GM23248 (cell line): ENCODE measurements around the gene TRIM72. TPM values are rescaled to one million over a fixed set of nuclear protein-coding genes. Genes with fewer than 3 reads are reported as not detected.
"Not testable (repeated sequence)": the region's sequence is repeated elsewhere in the genome, so short reads cannot be mapped to it uniquely, and the experiment has no call there.

Source experiments
- DNase-seq: peaks from one replicate; pipeline ENCODE4 v3.0.0-alpha.2; 2015
- H2AFZ ChIP-seq: fragments of 200-600 bp; sonication (generic); 2 replicates; pipeline ENCODE4 v1.6.1; 2016; ENCODE audit warnings: antibody characterized with exemption
- H3F3A ChIP-seq: fragments of 200-600 bp; sonication (generic); 2 replicates; pipeline ENCODE4 v1.6.1; 2016; ENCODE audit warnings: mild to moderate bottlenecking, antibody characterized with exemption, mixed run types; ENCODE audit not compliant: insufficient read depth
- H3K27ac ChIP-seq: fragments of 200-600 bp; sonication (generic); 2 replicates; pipeline ENCODE4 v1.5.1; 2016; ENCODE audit warnings: mild to moderate bottlenecking
- H3K27me3 ChIP-seq: fragments of 200-600 bp; sonication (generic); replicated peaks from 2 replicates; pipeline ENCODE4 v1.6.1; 2016; ENCODE audit warnings: mild to moderate bottlenecking; ENCODE audit not compliant: insufficient read depth
- H3K36me3 ChIP-seq: fragments of 200-600 bp; sonication (generic); 2 replicates; pipeline ENCODE4 v1.6.1; 2016; ENCODE audit warnings: low read depth, mild to moderate bottlenecking
- H3K4me1 ChIP-seq: fragments of 200-600 bp; sonication (generic); 2 replicates; pipeline ENCODE4 v1.6.1; 2016; ENCODE audit warnings: mild to moderate bottlenecking; ENCODE audit not compliant: insufficient read depth
- H3K4me2 ChIP-seq: fragments of 200-600 bp; sonication (generic); one replicate; pipeline ENCODE4 v1.6.1; 2016; ENCODE audit warnings: mild to moderate bottlenecking; ENCODE audit not compliant: unreplicated experiment
- H3K4me3 ChIP-seq: fragments of 200-600 bp; sonication (generic); 2 replicates; pipeline ENCODE4 v1.5.1; 2016; ENCODE audit warnings: mild to moderate bottlenecking
- H3K79me2 ChIP-seq: fragments of 200-600 bp; sonication (generic); 2 replicates; pipeline ENCODE4 v1.6.1; 2016; ENCODE audit warnings: mild to moderate bottlenecking; ENCODE audit not compliant: insufficient read depth
- H3K9ac ChIP-seq: fragments of 200-600 bp; sonication (generic); 2 replicates; pipeline ENCODE4 v1.6.1; 2016; ENCODE audit warnings: mild to moderate bottlenecking
- H3K9me2 ChIP-seq: fragments of 200-600 bp; sonication (generic); 2 replicates; pipeline ENCODE4 v1.6.1; 2016; ENCODE audit warnings: mixed run types, mild to moderate bottlenecking, moderate library complexity; ENCODE audit not compliant: insufficient read depth
- H3K9me3 ChIP-seq: fragments of 200-600 bp; sonication (generic); one replicate; pipeline ENCODE4 v1.6.1; 2017; ENCODE audit warnings: low read depth
- H4K20me1 ChIP-seq: fragments of 200-600 bp; sonication (generic); 2 replicates; pipeline ENCODE4 v1.6.0; 2016; ENCODE audit not compliant: insufficient read depth
- EZH2 ChIP-seq: fragments of 200-600 bp; sonication (generic); IDR thresholded peaks from 2 replicates; pipeline ENCODE4 v1.6.1; 2018; ENCODE audit warnings: antibody characterized with exemption, mild to moderate bottlenecking; ENCODE audit not compliant: insufficient read depth, poor library complexity, severe bottlenecking
- EZH2phosphoT487 ChIP-seq: fragments of 200-600 bp; sonication (generic); IDR thresholded peaks from 2 replicates; pipeline ENCODE4 v1.6.1; 2018; ENCODE audit warnings: antibody characterized with exemption, moderate library complexity, mild to moderate bottlenecking, low read depth; ENCODE audit not compliant: insufficient read depth
- WGBS, 2 experiments: methylation state at CpG; one replicate each; pipeline ENCODE4 v1.1.6; 2015 to 2017; ENCODE audit warnings: low lambda C conversion rate in 2 of 2, low coverage in 1 of 2; ENCODE audit errors: missing lambda C conversion rate in 2 of 2; 5-methylcytosine and 5-hydroxymethylcytosine counted together
- in situ Hi-C: fragments of 300-500 bp; cut with MboI; formaldehyde crosslinking; loops from 2 replicates; pipeline ENCODE4 v1.15.0; 2020
- polyA plus RNA-seq: library from polyadenylated mRNA; unstranded; fragments of >200 nt; fragmentation: Nextera tagmentation; extraction: Ambion mirVana; gene quantifications from 2 replicates; pipeline ENCODE4 v1.2.1, GENCODE V29; 2016
- total RNA-seq: library from RNA; depleted of rRNA; stranded (reverse); fragments of >200 nt; shearing (Covaris generic); gene quantifications from 2 replicates; pipeline ENCODE4 v1.2.3, GENCODE V29; 2014

The TRIM72 gene
- total and polyA plus RNA-seq, 2 experiments from 2014 or later = not detected

GRCh38 chr16:31243734-31244670 is 30.1 kb downstream of the TRIM72 start:
- no peak overlapping the region for H2AFZ ChIP-seq
- no peak for DNase-seq
- H3K4me1 ChIP-seq = no peaks in the 10 kb centered on the region
- H3K27me3 ChIP-seq = peaks cover 21% of the 10 kb centered on the region
- no peak overlapping the region for H3K4me2 ChIP-seq
- TF ChIP-seq EZH2 (no peak), EZH2phosphoT487 (no peak)
- H3K36me3 ChIP-seq = no peaks in the 10 kb centered on the region
- no peak overlapping the region for H3K4me3 ChIP-seq
- no peak overlapping the region for H3K27ac ChIP-seq
- 33 to 36% methylated on average over 8 to 9 of the region's 9 CpGs for WGBS, 2 experiments
- no peak overlapping the region for H3K9ac ChIP-seq
- in situ Hi-C loops = no loop called here
- H4K20me1 ChIP-seq = no peaks in the 10 kb centered on the region
- no peaks in the 10 kb centered on the region for H3K9me3 ChIP-seq
- H3K9me2 ChIP-seq = no peaks in the 10 kb centered on the region
- H3K79me2 ChIP-seq = no peaks in the 10 kb centered on the region
- no peaks in the 10 kb centered on the region for H3F3A ChIP-seq

- H3K9me2 ChIP-seq, H3K79me2 ChIP-seq, H3K4me1 ChIP-seq, H3K9ac ChIP-seq, DNase-seq, H2AFZ ChIP-seq, H3K27ac ChIP-seq, H4K20me1 ChIP-seq, H3K36me3 ChIP-seq, H3K4me2 ChIP-seq, H3F3A ChIP-seq, in situ Hi-C loops, H3K4me3 ChIP-seq, H3K9me3 ChIP-seq: not testable (repeated sequence)
- H3K27me3 ChIP-seq = peaks cover 21% of the 10 kb centered on the region
- WGBS, 2 experiments = 15 to 17% methylated on average over 8 of the region's 8 CpGs
Measured at GRCh38 chr16:31245598-31245997, 31.7 kb downstream of the TRIM72 start.

- no peaks in the 10 kb centered on the region for H4K20me1 ChIP-seq
- TF ChIP-seq EZH2phosphoT487 (no peak), EZH2 (no peak)
- H2AFZ ChIP-seq = no peak overlapping the region
- H3K36me3 ChIP-seq = no peaks in the 10 kb centered on the region
- H3F3A ChIP-seq = no peaks in the 10 kb centered on the region
- DNase-seq = no peak
- H3K27me3 ChIP-seq = peaks cover 21% of the 10 kb centered on the region
- H3K9me3 ChIP-seq = no peaks in the 10 kb centered on the region
- no peaks in the 10 kb centered on the region for H3K79me2 ChIP-seq
- H3K27ac ChIP-seq = no peak overlapping the region
- no peaks in the 10 kb centered on the region for H3K9me2 ChIP-seq
- no peak overlapping the region for H3K4me3 ChIP-seq
- no peak overlapping the region for H3K4me2 ChIP-seq
- H3K9ac ChIP-seq = no peak overlapping the region
- in situ Hi-C loops = no loop called here
- H3K4me1 ChIP-seq = no peaks in the 10 kb centered on the region
- 78 to 84% methylated on average over 3 of the region's 3 CpGs for WGBS, 2 experiments
Measured at GRCh38 chr16:31246296-31246695, 32.4 kb downstream of the TRIM72 start.

- Histone ChIP-seq H3K4me1 (no peaks in the 10 kb centered on the region), H3K9ac (no peak overlapping the region), H3K36me3 (no peaks in the 10 kb centered on the region), H3F3A (no peaks in the 10 kb centered on the region), H3K79me2 (no peaks in the 10 kb centered on the region), H3K4me3 (no peak overlapping the region), H3K4me2 (no peak overlapping the region), H3K27me3 (peaks cover 21% of the 10 kb centered on the region), H3K27ac (no peak overlapping the region), H4K20me1 (no peaks in the 10 kb centered on the region), H2AFZ (no peak overlapping the region), H3K9me3 (no peaks in the 10 kb centered on the region), H3K9me2 (no peaks in the 10 kb centered on the region)
- DNase-seq = no peak
- 35 to 42% methylated on average over 5 of the region's 5 CpGs for WGBS, 2 experiments
- in situ Hi-C loops = no loop called here
- TF ChIP-seq EZH2phosphoT487 (no peak), EZH2 (no peak)
Measured at GRCh38 chr16:31248344-31248743, 34.4 kb downstream of the TRIM72 start.
